Fibroblast of gingiva (primary cell): ENCODE data around the gene EXOSC7.

Experiments used
- DNase-seq: peaks from one replicate; pipeline ENCODE4 v3.0.0-alpha.2; 2011; ENCODE audit warnings: low read depth

Gene EXOSC7

DNA sequence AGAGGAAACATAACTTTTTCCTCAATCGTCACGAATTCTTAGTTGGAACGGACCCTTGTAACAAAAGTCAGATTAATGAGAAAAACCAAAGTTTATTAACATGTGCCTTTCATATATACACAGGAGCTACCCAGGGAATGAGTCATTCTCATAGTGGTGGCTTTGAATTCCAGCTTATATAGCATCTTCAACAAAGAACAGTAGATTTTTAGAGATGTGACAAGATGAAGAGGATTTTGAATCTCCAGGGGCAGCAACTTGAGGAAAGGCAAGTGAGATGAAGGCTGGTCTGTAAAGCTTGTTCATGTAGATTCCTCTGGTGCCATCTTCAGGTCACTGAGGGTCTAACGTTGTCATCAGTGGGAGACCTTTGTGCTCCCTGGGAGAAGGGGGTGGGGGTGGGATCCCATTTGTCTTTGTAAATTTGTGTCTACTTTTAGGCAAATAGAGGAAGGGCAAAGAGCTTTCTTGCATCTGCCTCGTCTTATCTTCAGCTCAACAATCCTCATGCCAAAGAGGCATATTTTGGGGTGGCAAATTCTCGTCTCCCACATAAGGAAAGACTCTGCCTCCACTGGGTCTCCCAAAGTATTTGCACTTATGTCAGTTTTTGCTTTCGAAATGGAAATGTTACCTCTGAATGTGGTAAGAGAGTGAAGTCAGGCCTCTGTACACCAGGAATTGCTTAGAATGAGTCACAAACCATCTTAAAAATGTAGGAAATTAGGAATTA lies 79.5 kb downstream of the EXOSC7 start:
- peak; percentile 74 for DNase-seq

GRCh38 chr3:45056608-45057301 lies 80.7 kb downstream of the EXOSC7 start:
- DNase-seq = peak; percentile 38

DNA sequence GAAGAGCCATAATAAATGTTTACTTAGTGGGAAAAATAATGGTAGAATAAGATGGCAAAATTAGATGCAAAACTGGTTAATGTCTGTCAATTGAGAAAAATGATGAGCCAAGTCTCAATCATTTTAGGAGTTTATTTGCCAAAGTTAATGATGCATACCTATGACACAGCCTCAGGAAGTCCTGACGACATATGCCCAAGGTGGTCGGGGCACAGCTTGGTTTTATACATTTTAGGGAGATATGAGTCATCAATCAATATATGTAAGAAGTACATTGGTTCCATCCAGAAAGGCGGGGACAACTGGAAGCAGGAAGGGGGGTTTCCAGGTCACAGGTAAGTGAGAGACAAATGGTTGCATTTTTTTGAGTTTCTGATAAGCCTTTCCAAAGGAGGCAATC lies 81.5 kb downstream of the EXOSC7 start:
- no peak for DNase-seq

GRCh38 chr3:45059132-45059531 lies 83.1 kb downstream of the EXOSC7 start:
- no peak for DNase-seq

DNA sequence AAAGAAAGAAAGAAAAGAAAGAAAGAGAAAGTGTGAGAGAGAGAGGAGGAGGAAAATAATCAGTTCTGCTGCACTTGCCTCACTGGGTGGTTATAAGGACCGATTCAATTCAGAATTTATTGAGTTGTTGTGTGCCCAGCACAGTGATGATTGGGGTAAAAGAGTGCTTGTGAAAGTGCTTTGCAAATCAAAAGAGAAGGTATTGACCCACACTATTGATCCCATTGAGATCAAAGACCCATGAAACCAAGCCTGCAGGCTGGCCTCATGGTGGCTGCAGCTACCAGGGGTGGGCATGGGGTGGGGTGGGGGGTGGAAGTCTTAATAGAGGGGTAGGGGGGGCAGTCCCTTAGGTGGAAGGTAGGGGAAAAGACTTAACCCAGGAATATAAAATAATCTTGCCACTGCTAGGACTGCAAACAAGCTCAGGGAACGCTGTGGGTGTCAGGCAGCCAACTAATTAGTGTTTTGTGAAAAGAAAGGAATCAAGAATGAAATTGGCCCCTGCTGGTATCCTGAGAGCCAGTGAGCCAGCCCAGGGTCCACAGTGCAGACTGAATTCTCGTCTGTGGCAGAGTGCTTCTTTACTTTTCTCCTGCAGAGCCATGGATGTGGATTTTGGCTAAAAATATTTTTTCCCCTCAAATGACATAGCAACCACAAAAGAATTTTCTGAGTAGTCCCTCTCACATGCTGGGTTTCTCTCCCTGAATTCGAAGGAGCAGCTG lies 84.3 kb downstream of the EXOSC7 start:
- no peak for DNase-seq
